ENCODE measurements around the gene HAGH. TPM values are rescaled to one million over a fixed set of nuclear protein-coding genes. Genes with fewer than 3 reads are reported as not detected.

HAGH gene
- polyA plus RNA-seq, 6 donors from 2014 or later = 21.1 to 68.5 (median 39.1) TPM

GRCh38 chr16:1761751-1762150 lies 64.9 kb downstream of the HAGH start:
- Mint-ChIP-seq H3K9me3 (no peaks in the 10 kb centered on the region), H3K4me1 (no peaks in the 10 kb centered on the region), H3K27ac (peak overlapping the region in 2 of 6 donors; percentile 64 to 83), H3K36me3 (no peaks in the 10 kb centered on the region), H3K27me3 (no peaks in the 10 kb centered on the region), H3K4me3 (no peak overlapping the region)
- no peak for ATAC-seq (ENCODE audit: low read depth in 2 of 2)
- DNase-seq = no peak

- Mint-ChIP-seq H3K9me3 (no peaks in the 10 kb centered on the region), H3K36me3 (no peaks in the 10 kb centered on the region), H3K27ac (peak overlapping the region in 1 of 6 donors; percentile 64), H3K4me1 (no peaks in the 10 kb centered on the region), H3K4me3 (no peak overlapping the region), H3K27me3 (no peaks in the 10 kb centered on the region)
- DNase-seq (no peak), ATAC-seq (ENCODE audit: low read depth in 2 of 2) (no peak)
These were observed 65.7 kb downstream of the HAGH start for GRCh38 chr16:1760911-1761310.

- Mint-ChIP-seq H3K27me3 (no peaks in the 10 kb centered on the region), H3K27ac (peak overlapping the region in 2 of 6 donors; percentile 47 to 50), H3K36me3 (no peaks in the 10 kb centered on the region), H3K4me1 (no peaks in the 10 kb centered on the region), H3K4me3 (no peak overlapping the region), H3K9me3 (no peaks in the 10 kb centered on the region)
- DNase-seq (no peak), ATAC-seq (ENCODE audit: low read depth in 2 of 2) (no peak)
These were observed 67.1 kb downstream of the HAGH start for GRCh38 chr16:1759511-1759910.

GRCh38 chr16:1758923-1759322 lies 67.7 kb downstream of the HAGH start:
- Mint-ChIP-seq H3K36me3 (no peaks in the 10 kb centered on the region), H3K4me1 (no peaks in the 10 kb centered on the region), H3K9me3 (no peaks in the 10 kb centered on the region), H3K27me3 (no peaks in the 10 kb centered on the region), H3K4me3 (no peak overlapping the region), H3K27ac (peak overlapping the region in 1 of 6 donors; percentile 60)
- ATAC-seq (ENCODE audit: low read depth in 2 of 2) (no peak), DNase-seq (no peak)

- DNase-seq = no peak
- ATAC-seq (ENCODE audit: low read depth in 2 of 2) = no peak
- peak overlapping the region in 2 of 6 donors; percentile 20 to 94 for H3K27ac Mint-ChIP-seq
- H3K27me3 Mint-ChIP-seq = no peaks in the 10 kb centered on the region
- H3K4me3 Mint-ChIP-seq = peak overlapping the region in 1 of 8 donors; percentile 29
- no peaks in the 10 kb centered on the region for H3K36me3 Mint-ChIP-seq
- no peaks in the 10 kb centered on the region for H3K9me3 Mint-ChIP-seq
- no peaks in the 10 kb centered on the region for H3K4me1 Mint-ChIP-seq
These were observed 68.7 kb downstream of the HAGH start for GRCh38 chr16:1757714-1758461.

Other genes starting within 250 kb of the HAGH start
- 1 to 10 TPM in 5 of 6 donors, not detected in 1; 1.3 to 2.3 (median 2.2) TPM for gene IFT140, start 214.8 kb downstream of the HAGH start, polyA plus RNA-seq (ENCODE audit: low read depth in 6 of 6)
- gene CRAMP1, start 214.5 kb downstream of the HAGH start, polyA plus RNA-seq (ENCODE audit: low read depth in 6 of 6) = 1 to 10 TPM; 1.8 to 6.0 (median 2.2) TPM
- gene JPT2, start 148.5 kb downstream of the HAGH start, polyA plus RNA-seq (ENCODE audit: low read depth in 6 of 6) = 10 to 100 TPM in 5 of 6 donors, 1 to 10 TPM in 1; 6.8 to 14.4 (median 11.5) TPM
- gene MAPK8IP3, start 120.6 kb downstream of the HAGH start, polyA plus RNA-seq (ENCODE audit: low read depth in 6 of 6) = 10 to 100 TPM in 1 of 6 donors, 1 to 10 TPM in 5; 1.2 to 10.1 (median 2.2) TPM
- 10 to 100 TPM; 32.0 to 61.1 (median 49.1) TPM for gene NME3, start 55.3 kb downstream of the HAGH start, polyA plus RNA-seq (ENCODE audit: low read depth in 6 of 6)
- 1 to 10 TPM in 1 of 6 donors, under 1 TPM in 5; 0.43 to 2.8 (median 0.93) TPM for gene EME2, start 54.0 kb downstream of the HAGH start, polyA plus RNA-seq (ENCODE audit: low read depth in 6 of 6)
- 100 to 1,000 TPM in 4 of 6 donors, 10 to 100 TPM in 2; 76.4 to 120 (median 108) TPM for gene MRPS34, start 53.7 kb downstream of the HAGH start, polyA plus RNA-seq (ENCODE audit: low read depth in 6 of 6)
- gene SPSB3, start 44.3 kb downstream of the HAGH start, polyA plus RNA-seq (ENCODE audit: low read depth in 6 of 6) = 10 to 100 TPM; 30.2 to 54.1 (median 36.2) TPM
- 100 to 1,000 TPM in 1 of 6 donors, 10 to 100 TPM in 5; 69.1 to 110 (median 81.0) TPM for gene NUBP2, start 43.9 kb downstream of the HAGH start, polyA plus RNA-seq (ENCODE audit: low read depth in 6 of 6)
- gene IGFALS, start 33.1 kb downstream of the HAGH start, polyA plus RNA-seq (ENCODE audit: low read depth in 6 of 6) = under 1 TPM in 1 of 6 donors, not detected in 5; 0.13 TPM
- gene FAHD1, start 381 bp upstream of the HAGH start, polyA plus RNA-seq (ENCODE audit: low read depth in 6 of 6) = 10 to 100 TPM; 20.2 to 28.1 (median 24.5) TPM
- gene MEIOB, start 45.3 kb upstream of the HAGH start, polyA plus RNA-seq (ENCODE audit: low read depth in 6 of 6) = not detected
- not detected for gene HS3ST6, start 91.6 kb upstream of the HAGH start, polyA plus RNA-seq (ENCODE audit: low read depth in 6 of 6)
- 10 to 100 TPM; 15.6 to 34.5 (median 18.8) TPM for gene MSRB1, start 116.4 kb upstream of the HAGH start, polyA plus RNA-seq (ENCODE audit: low read depth in 6 of 6)
- not detected for gene RPL3L, start 127.9 kb upstream of the HAGH start, polyA plus RNA-seq (ENCODE audit: low read depth in 6 of 6)
- gene NDUFB10, start 132.7 kb upstream of the HAGH start, polyA plus RNA-seq (ENCODE audit: low read depth in 6 of 6) = 100 to 1,000 TPM; 163 to 200 (median 194) TPM
- 1,000 to 10,000 TPM; 5,355 to 7,267 (median 6,090) TPM for gene RPS2, start 138.0 kb upstream of the HAGH start, polyA plus RNA-seq (ENCODE audit: low read depth in 6 of 6)
- not detected for gene RNF151, start 140.0 kb upstream of the HAGH start, polyA plus RNA-seq (ENCODE audit: low read depth in 6 of 6)
- gene TBL3, start 145.2 kb upstream of the HAGH start, polyA plus RNA-seq (ENCODE audit: low read depth in 6 of 6) = 10 to 100 TPM; 10.9 to 54.8 (median 35.4) TPM
- gene NOXO1, start 154.6 kb upstream of the HAGH start, polyA plus RNA-seq (ENCODE audit: low read depth in 6 of 6) = not detected
- 10 to 100 TPM; 31.9 to 58.2 (median 37.6) TPM for gene GFER, start 157.4 kb upstream of the HAGH start, polyA plus RNA-seq (ENCODE audit: low read depth in 6 of 6)
- gene SYNGR3, start 163.1 kb upstream of the HAGH start, polyA plus RNA-seq (ENCODE audit: low read depth in 6 of 6) = 1 to 10 TPM in 5 of 6 donors, not detected in 1; 1.5 to 4.1 (median 2.8) TPM
- gene ZNF598, start 183.0 kb upstream of the HAGH start, polyA plus RNA-seq (ENCODE audit: low read depth in 6 of 6) = 1 to 10 TPM; 2.7 to 8.4 (median 3.9) TPM
- not detected for gene NPW, start 193.0 kb upstream of the HAGH start, polyA plus RNA-seq (ENCODE audit: low read depth in 6 of 6)
- gene NHERF2, start 200.1 kb upstream of the HAGH start, polyA plus RNA-seq (ENCODE audit: low read depth in 6 of 6) = not detected
- gene NTHL1, start 221.0 kb upstream of the HAGH start, polyA plus RNA-seq (ENCODE audit: low read depth in 6 of 6) = 10 to 100 TPM; 21.4 to 38.3 (median 26.0) TPM
- 10 to 100 TPM; 16.6 to 45.0 (median 24.9) TPM for gene TSC2, start 221.2 kb upstream of the HAGH start, polyA plus RNA-seq (ENCODE audit: low read depth in 6 of 6)